Esophagus muscularis mucosa (tissue), 3 donors: ENCODE measurements around the gene GLIS1.

Source experiments
- POLR2AphosphoS5 ChIP-seq, 2 donors: sonication (generic); formaldehyde crosslinking; IDR thresholded peaks; one replicate each; pipeline ENCODE4 v1.6.1; 2017; ENCODE audit warnings: antibody characterized with exemption in 2 of 2
- TF ChIP-seq, protein P1 (sequence below), 3 experiments: fragments of 200-600 bp in 2 of 3; fragments of 450-650 bp in 1 of 3; sonication (generic) in 2 of 3; IDR thresholded peaks; one replicate each; pipeline ENCODE4 v1.5.1; 2017 to 2019; ENCODE audit warnings: antibody characterized with exemption in 3 of 3, mild to moderate bottlenecking in 2 of 3, moderate library complexity in 1 of 3

- TF ChIP-seq, protein P1, sequence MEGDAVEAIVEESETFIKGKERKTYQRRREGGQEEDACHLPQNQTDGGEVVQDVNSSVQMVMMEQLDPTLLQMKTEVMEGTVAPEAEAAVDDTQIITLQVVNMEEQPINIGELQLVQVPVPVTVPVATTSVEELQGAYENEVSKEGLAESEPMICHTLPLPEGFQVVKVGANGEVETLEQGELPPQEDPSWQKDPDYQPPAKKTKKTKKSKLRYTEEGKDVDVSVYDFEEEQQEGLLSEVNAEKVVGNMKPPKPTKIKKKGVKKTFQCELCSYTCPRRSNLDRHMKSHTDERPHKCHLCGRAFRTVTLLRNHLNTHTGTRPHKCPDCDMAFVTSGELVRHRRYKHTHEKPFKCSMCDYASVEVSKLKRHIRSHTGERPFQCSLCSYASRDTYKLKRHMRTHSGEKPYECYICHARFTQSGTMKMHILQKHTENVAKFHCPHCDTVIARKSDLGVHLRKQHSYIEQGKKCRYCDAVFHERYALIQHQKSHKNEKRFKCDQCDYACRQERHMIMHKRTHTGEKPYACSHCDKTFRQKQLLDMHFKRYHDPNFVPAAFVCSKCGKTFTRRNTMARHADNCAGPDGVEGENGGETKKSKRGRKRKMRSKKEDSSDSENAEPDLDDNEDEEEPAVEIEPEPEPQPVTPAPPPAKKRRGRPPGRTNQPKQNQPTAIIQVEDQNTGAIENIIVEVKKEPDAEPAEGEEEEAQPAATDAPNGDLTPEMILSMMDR (IDR thresholded peaks at IDR 0.05), result no peak
- TF ChIP-seq POLR2AphosphoS5 (IDR thresholded peaks at IDR 0.05), result no peak
These were observed 12.9 kb downstream of the GLIS1 start for GRCh38 chr1:53726009-53726600.
